Osteoblast (primary cell): Measurements from ENCODE around the gene LRRIQ1. TPM values are rescaled to one million over a fixed set of nuclear protein-coding genes. Genes with fewer than 3 reads are reported as not detected.

ENCODE experiments used
- DNase-seq: peaks from one replicate; pipeline ENCODE4 v3.0.0; 2011; ENCODE audit warnings: low spot score, mixed read lengths; ENCODE audit not compliant: insufficient read length; ENCODE audit errors: missing footprints
- H2AFZ ChIP-seq: 2 replicates; pipeline ENCODE4 v1.6.0; 2011; ENCODE audit warnings: mild to moderate bottlenecking, low read length
- H3K27ac ChIP-seq: 2 replicates; pipeline ENCODE4 v1.5.1; 2011; ENCODE audit warnings: mild to moderate bottlenecking, low read depth, low read length, moderate library complexity
- H3K27me3 ChIP-seq: 2 replicates; pipeline ENCODE4 v1.6.0; 2012; ENCODE audit warnings: mild to moderate bottlenecking, control low read depth, inconsistent platforms, low read length, moderate library complexity; ENCODE audit not compliant: insufficient read depth
- H3K36me3 ChIP-seq: 2 replicates; pipeline ENCODE4 v1.5.1; 2011; ENCODE audit warnings: mild to moderate bottlenecking, low read length, control low read depth, moderate library complexity; ENCODE audit not compliant: insufficient read depth
- H3K4me1 ChIP-seq: 2 replicates; pipeline ENCODE4 v1.5.1; 2011; ENCODE audit warnings: mild to moderate bottlenecking, low read length, control low read depth, moderate library complexity; ENCODE audit not compliant: insufficient read depth
- H3K4me2 ChIP-seq: 2 replicates; pipeline ENCODE4 v1.6.0; 2011; ENCODE audit warnings: mild to moderate bottlenecking, low read length; ENCODE audit not compliant: insufficient read depth
- H3K4me3 ChIP-seq: fragments of 200-600 bp; sonication (generic); 3 replicates; pipeline ENCODE4 v1.5.1; 2012; ENCODE audit warnings: mild to moderate bottlenecking, low read length, inconsistent platforms; ENCODE audit not compliant: insufficient read depth
- H3K79me2 ChIP-seq: 2 replicates; pipeline ENCODE4 v1.6.0; 2012; ENCODE audit warnings: mild to moderate bottlenecking, low read length, control low read depth, inconsistent platforms; ENCODE audit not compliant: insufficient read depth
- H3K9me3 ChIP-seq: 2 replicates; pipeline ENCODE4 v1.5.1; 2011; ENCODE audit warnings: low read depth, low read length, control low read depth
- H4K20me1 ChIP-seq: 2 replicates; pipeline ENCODE4 v1.6.0; 2012; ENCODE audit warnings: mild to moderate bottlenecking, low read length, control low read depth; ENCODE audit not compliant: insufficient read depth
- total RNA-seq: library from RNA; depleted of rRNA; stranded (reverse); fragments of >200 nt; gene quantifications from 2 replicates; pipeline ENCODE4 v1.2.3, GENCODE V29; 2012
- TF ChIP-seq, protein P1 (sequence below): IDR thresholded peaks from 2 replicates; pipeline ENCODE4 v1.5.1; 2011; ENCODE audit warnings: mild to moderate bottlenecking, low read depth, low read length, moderate library complexity; ENCODE audit errors: extremely low read depth

Gene LRRIQ1
- total RNA-seq, 1 donor, result not detected

DNA sequence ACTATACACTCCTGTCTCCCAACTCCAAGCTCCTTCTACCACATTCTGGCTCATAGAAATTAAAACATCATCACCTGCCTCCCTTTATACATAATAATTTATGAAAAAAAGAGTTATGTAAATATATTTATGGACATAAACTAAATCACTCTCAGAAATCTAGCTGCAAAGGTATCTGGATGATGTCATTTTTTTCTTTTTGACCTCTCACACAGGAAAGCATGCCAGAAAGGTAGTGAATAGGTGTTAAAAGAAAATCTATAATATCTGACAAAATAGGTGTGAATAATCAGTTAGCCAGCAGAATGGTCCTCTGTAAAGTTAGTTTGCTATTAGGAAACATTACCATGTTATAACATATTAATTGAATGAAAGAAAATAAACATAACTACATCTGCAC is 7.7 kb downstream of the LRRIQ1 start:
- TF ChIP-seq, protein P1, sequence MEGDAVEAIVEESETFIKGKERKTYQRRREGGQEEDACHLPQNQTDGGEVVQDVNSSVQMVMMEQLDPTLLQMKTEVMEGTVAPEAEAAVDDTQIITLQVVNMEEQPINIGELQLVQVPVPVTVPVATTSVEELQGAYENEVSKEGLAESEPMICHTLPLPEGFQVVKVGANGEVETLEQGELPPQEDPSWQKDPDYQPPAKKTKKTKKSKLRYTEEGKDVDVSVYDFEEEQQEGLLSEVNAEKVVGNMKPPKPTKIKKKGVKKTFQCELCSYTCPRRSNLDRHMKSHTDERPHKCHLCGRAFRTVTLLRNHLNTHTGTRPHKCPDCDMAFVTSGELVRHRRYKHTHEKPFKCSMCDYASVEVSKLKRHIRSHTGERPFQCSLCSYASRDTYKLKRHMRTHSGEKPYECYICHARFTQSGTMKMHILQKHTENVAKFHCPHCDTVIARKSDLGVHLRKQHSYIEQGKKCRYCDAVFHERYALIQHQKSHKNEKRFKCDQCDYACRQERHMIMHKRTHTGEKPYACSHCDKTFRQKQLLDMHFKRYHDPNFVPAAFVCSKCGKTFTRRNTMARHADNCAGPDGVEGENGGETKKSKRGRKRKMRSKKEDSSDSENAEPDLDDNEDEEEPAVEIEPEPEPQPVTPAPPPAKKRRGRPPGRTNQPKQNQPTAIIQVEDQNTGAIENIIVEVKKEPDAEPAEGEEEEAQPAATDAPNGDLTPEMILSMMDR, result no peak
- no peak overlapping the region for H2AFZ ChIP-seq
- no peaks in the 10 kb centered on the region for H4K20me1 ChIP-seq
- H3K27me3 ChIP-seq, result no peaks in the 10 kb centered on the region
- H3K36me3 ChIP-seq, result no peaks in the 10 kb centered on the region
- H3K4me3 ChIP-seq, result no peak overlapping the region
- no peak for DNase-seq
- H3K9me3 ChIP-seq, result no peaks in the 10 kb centered on the region
- no peak overlapping the region for H3K4me2 ChIP-seq
- no peaks in the 10 kb centered on the region for H3K4me1 ChIP-seq
- no peaks in the 10 kb centered on the region for H3K79me2 ChIP-seq
- H3K27ac ChIP-seq, result no peak overlapping the region

DNA sequence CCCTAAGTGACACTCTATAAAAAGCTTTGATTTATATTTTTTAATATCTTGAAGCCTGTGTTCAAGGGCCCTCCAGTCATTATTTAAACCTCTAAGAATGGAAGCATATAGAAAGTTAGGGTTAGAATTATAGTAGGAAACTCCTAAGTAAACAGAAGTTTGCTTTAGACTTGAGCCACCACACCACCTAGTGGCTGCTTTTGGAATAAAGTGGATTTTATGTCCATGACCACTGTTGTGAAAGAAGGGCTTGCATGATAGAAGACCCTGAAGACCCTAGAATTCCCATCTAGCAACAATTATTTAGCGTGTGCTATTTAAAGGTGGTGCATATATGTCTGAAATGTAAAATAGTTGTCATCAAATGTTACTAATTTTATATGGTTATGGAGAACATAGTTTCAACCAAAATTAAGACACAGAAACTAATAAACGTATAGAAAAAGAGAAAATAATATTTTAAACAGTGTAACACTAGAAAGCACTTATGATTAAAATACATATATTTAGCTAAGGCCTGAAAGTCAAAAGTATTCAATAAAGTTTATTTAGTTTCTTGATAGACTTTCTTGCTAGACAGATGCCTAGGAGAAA is 21.3 kb downstream of the LRRIQ1 start:
- no peak for DNase-seq
- H3K36me3 ChIP-seq, result no peaks in the 10 kb centered on the region
- no peak overlapping the region for H3K4me2 ChIP-seq
- H4K20me1 ChIP-seq, result no peaks in the 10 kb centered on the region
- H3K4me3 ChIP-seq, result no peak overlapping the region
- H3K9me3 ChIP-seq, result no peaks in the 10 kb centered on the region
- no peaks in the 10 kb centered on the region for H3K79me2 ChIP-seq
- no peaks in the 10 kb centered on the region for H3K4me1 ChIP-seq
- H3K27me3 ChIP-seq, result no peaks in the 10 kb centered on the region
- TF ChIP-seq, protein P1, result peak; percentile 78
- H2AFZ ChIP-seq, result no peak overlapping the region
- no peak overlapping the region for H3K27ac ChIP-seq

DNA sequence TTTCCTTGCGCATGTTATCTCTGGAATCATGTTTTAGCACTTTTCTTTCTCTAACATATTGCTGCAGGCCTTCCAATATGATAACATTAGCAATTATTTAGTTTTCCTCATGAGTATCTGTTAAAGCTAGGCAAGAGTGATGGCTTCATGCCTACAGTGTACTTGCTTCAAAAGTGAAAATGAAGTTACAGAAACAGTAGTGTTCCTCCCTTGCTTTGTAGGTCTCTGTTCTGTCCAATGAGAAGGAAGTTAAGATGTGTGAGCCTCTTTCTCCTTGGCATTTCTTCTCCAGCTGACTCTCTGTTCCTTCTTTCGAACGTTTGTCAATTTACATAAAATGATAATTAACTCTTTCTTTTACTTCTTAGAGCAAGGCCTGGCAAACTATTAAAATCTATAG is 22.2 kb downstream of the LRRIQ1 start:
- H3K27ac ChIP-seq, result no peak overlapping the region
- H3K4me2 ChIP-seq, result no peak overlapping the region
- no peaks in the 10 kb centered on the region for H3K4me1 ChIP-seq
- no peak overlapping the region for H2AFZ ChIP-seq
- no peak overlapping the region for H3K4me3 ChIP-seq
- H3K9me3 ChIP-seq, result no peaks in the 10 kb centered on the region
- TF ChIP-seq, protein P1, result no peak
- no peaks in the 10 kb centered on the region for H3K27me3 ChIP-seq
- no peaks in the 10 kb centered on the region for H3K79me2 ChIP-seq
- no peaks in the 10 kb centered on the region for H4K20me1 ChIP-seq
- no peak for DNase-seq
- H3K36me3 ChIP-seq, result no peaks in the 10 kb centered on the region

DNA sequence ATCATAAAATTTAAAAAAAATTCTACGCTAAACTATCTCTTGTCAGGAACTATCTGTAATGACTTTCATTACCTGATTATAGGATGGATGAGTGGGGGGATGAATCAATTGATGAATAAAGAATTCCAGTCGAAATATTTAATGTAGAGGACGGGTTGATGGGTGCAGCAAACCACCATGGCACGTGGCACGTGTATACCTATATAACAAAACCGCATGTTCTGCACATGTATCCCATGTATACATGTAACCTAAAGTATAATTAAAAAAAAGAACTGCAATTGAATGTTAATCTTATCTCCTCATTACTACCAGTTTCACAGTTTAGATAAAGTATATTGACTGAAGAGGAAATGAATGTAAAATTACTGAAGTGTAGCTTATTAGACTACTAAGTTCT is 23.4 kb downstream of the LRRIQ1 start:
- Histone ChIP-seq H2AFZ (no peak overlapping the region), H3K9me3 (no peaks in the 10 kb centered on the region), H3K27ac (no peak overlapping the region), H3K4me3 (no peak overlapping the region), H3K36me3 (no peaks in the 10 kb centered on the region), H3K4me1 (no peaks in the 10 kb centered on the region), H3K4me2 (no peak overlapping the region), H3K79me2 (no peaks in the 10 kb centered on the region), H4K20me1 (no peaks in the 10 kb centered on the region), H3K27me3 (no peaks in the 10 kb centered on the region)
- no peak for DNase-seq
- TF ChIP-seq, protein P1, result no peak
